GM12878 (cell line): Measurements from ENCODE around the gene WDHD1. TPM values are rescaled to one million over a fixed set of nuclear protein-coding genes. Genes with fewer than 3 reads are reported as not detected.

ENCODE experiments used
- ATAC-seq: fragments of 200-7000 bp; cut with Tn5 transposase; 3 replicates; pipeline ENCODE4 v1.9.1; 2020; ENCODE audit warnings: mild to moderate bottlenecking, moderate library complexity
- BruUV-seq: library from RNA; stranded (reverse); fragments of 400-500 nt; replicated peaks from 2 replicates; lab custom pipeline; 2021; lab: Mats Ljungman, UMichigan
- CTCF ChIA-PET: fragments of 300-600 bp; sonication (Branson Sonifier 250); formaldehyde crosslinking; extraction: SDS; loops from one replicate; lab custom pipeline; 2021; ENCODE audit warnings: inconsistent platforms; lab: Yijun Ruan, JAX
- POLR2A ChIA-PET: fragments of 350-600 bp; formaldehyde crosslinking; extraction: SDS; loops from one replicate; lab custom pipeline; 2021; ENCODE audit warnings: inconsistent platforms; lab: Charles Lee
- RAD21 ChIA-PET: fragments of 300-600 bp; sonication (Branson Sonifier 250); formaldehyde crosslinking; loops from one replicate; lab custom pipeline; 2023; ENCODE audit warnings: antibody characterized with exemption; ENCODE audit not compliant: unreplicated experiment; lab: Charles Lee
- SMC1A ChIA-PET: fragments of 300-600 bp; sonication (Branson Sonifier 250); formaldehyde crosslinking; loops from one replicate; lab custom pipeline; 2023; ENCODE audit not compliant: unreplicated experiment, uncharacterized antibody; lab: Charles Lee
- DNase-seq: peaks from one replicate; pipeline ENCODE4 v3.0.0-alpha.2; 2011; ENCODE audit warnings: low read depth, low spot score
- FAIRE-seq: peaks from 3 replicates; lab custom pipeline; 2011; peaks lifted over from hg19 to GRCh38; lab: Jason Lieb, UNC
- H2AFZ ChIP-seq: 2 replicates; pipeline ENCODE4 v1.6.0; 2011; ENCODE audit warnings: low read depth, low read length, control low read depth; ENCODE audit not compliant: control insufficient read depth
- H3K27ac ChIP-seq: 2 replicates; pipeline ENCODE4 v1.5.1; 2011; ENCODE audit warnings: control low read depth; ENCODE audit not compliant: control insufficient read depth, insufficient read depth
- H3K27me3 ChIP-seq, 2 experiments: replicated peaks in 1 of 2; 2 replicates each; pipeline versions ENCODE4 v1.6.0 to v1.6.1; 2011; ENCODE audit warnings: low read length in 1 of 2; ENCODE audit not compliant: control insufficient read depth in 2 of 2, insufficient read depth in 2 of 2
- H3K36me3 ChIP-seq, 2 experiments: 2 replicates each; pipeline ENCODE4 v1.5.1; 2011; ENCODE audit warnings: low read length in 1 of 2; ENCODE audit not compliant: control insufficient read depth in 2 of 2, insufficient read depth in 2 of 2
- H3K4me1 ChIP-seq: 2 replicates; pipeline ENCODE4 v1.6.1; 2011; ENCODE audit warnings: mild to moderate bottlenecking, low read length, moderate library complexity, mixed read lengths; ENCODE audit not compliant: control insufficient read depth, insufficient read depth
- H3K4me2 ChIP-seq: 2 replicates; pipeline ENCODE4 v1.6.0; 2011; ENCODE audit warnings: control low read depth; ENCODE audit not compliant: control insufficient read depth, insufficient read depth
- H3K4me3 ChIP-seq: fragments of 200-600 bp; sonication (generic); 2 replicates; pipeline ENCODE4 v1.5.1; 2016
- H3K79me2 ChIP-seq: 2 replicates; pipeline ENCODE4 v1.6.0; 2011; ENCODE audit warnings: low read length; ENCODE audit not compliant: control insufficient read depth, insufficient read depth
- H3K9ac ChIP-seq: 2 replicates; pipeline ENCODE4 v1.8.0; 2011; ENCODE audit warnings: low read length, control low read depth, mixed read lengths; ENCODE audit not compliant: control insufficient read depth, insufficient read depth
- H3K9me3 ChIP-seq: replicated peaks from 3 replicates; pipeline ENCODE4 v1.5.1; 2011; ENCODE audit warnings: mild to moderate bottlenecking, low read length; ENCODE audit not compliant: control insufficient read depth, insufficient read depth
- H4K20me1 ChIP-seq: 2 replicates; pipeline ENCODE4 v1.6.0; 2011; ENCODE audit not compliant: control insufficient read depth, insufficient read depth
- CHD2 ChIP-seq: IDR thresholded peaks from 2 replicates; pipeline ENCODE4 v1.6.1; 2011; ENCODE audit warnings: low read depth, low read length, improper control_type of control experiment, borderline replicate concordance
- EGR1 ChIP-seq, 2 experiments: IDR thresholded peaks; 1 replicate in 1 of 2; 2 replicates in 1 of 2; pipeline ENCODE4 v1.6.1; 2011 to 2012; ENCODE audit warnings: low read depth in 2 of 2, low read length in 2 of 2, borderline replicate concordance in 1 of 2, mild to moderate bottlenecking in 1 of 2, moderate library complexity in 1 of 2
- HCFC1 ChIP-seq: fragments of 150-350 bp; IDR thresholded peaks from 2 replicates; pipeline ENCODE4 v1.6.1; 2014; ENCODE audit warnings: low read length
- KLF5 ChIP-seq: fragments of 450-650 bp; IDR thresholded peaks from 2 replicates; pipeline ENCODE4 v1.6.1; 2014; ENCODE audit warnings: mild to moderate bottlenecking; ENCODE audit not compliant: partially characterized antibody
- MEF2A ChIP-seq: IDR thresholded peaks from 2 replicates; pipeline ENCODE4 v1.6.1; 2011; ENCODE audit warnings: low read depth, mild to moderate bottlenecking, low read length, moderate library complexity; ENCODE audit not compliant: insufficient read depth
- RUNX3 ChIP-seq: IDR thresholded peaks from 2 replicates; pipeline ENCODE4 v1.6.1; 2012; ENCODE audit warnings: low read length, inconsistent platforms
- SMAD5 ChIP-seq: IDR thresholded peaks from 2 replicates; pipeline ENCODE4 v1.6.1; 2016; ENCODE audit warnings: antibody characterized with exemption, low read depth
- SMARCA5 ChIP-seq: fragments of 450-650 bp; IDR thresholded peaks from 2 replicates; pipeline ENCODE4 v1.6.1; 2017; ENCODE audit warnings: mild to moderate bottlenecking
- YBX1 ChIP-seq: fragments of 450-650 bp; IDR thresholded peaks from 2 replicates; pipeline ENCODE4 v1.6.1; 2016; ENCODE audit warnings: antibody characterized with exemption
- ZNF622 ChIP-seq: fragments of 450-650 bp; IDR thresholded peaks from 2 replicates; pipeline ENCODE4 v1.6.1; 2017; ENCODE audit warnings: mild to moderate bottlenecking, inconsistent platforms
- ZSCAN29 ChIP-seq: fragments of 450-650 bp; IDR thresholded peaks from 2 replicates; pipeline ENCODE4 v1.6.1; 2017; ENCODE audit warnings: mild to moderate bottlenecking, moderate library complexity
- WGBS: methylation state at CpG from one replicate; pipeline ENCODE4 v1.1.6; 2016; ENCODE audit warnings: low lambda C conversion rate; ENCODE audit not compliant: insufficient replicate concordance, insufficient coverage; ENCODE audit errors: missing lambda C conversion rate; 5-methylcytosine and 5-hydroxymethylcytosine counted together
- in situ Hi-C: fragments of 300-500 bp; cut with MboI; formaldehyde crosslinking; loops from 9 replicates; pipeline ENCODE4 v1.14.3; 2018; ENCODE audit warnings: mixed read lengths
- intact Hi-C: fragments of 100-400 bp; cut with micrococcal nuclease; formaldehyde crosslinking; loops from one replicate; pipeline ENCODE4 v1.14.2; 2022; ENCODE audit not compliant: unreplicated experiment
- polyA plus RNA-seq, 11 experiments: library from polyadenylated mRNA; depleted of rRNA in 4 of 11; unstranded in 6 of 11; stranded (reverse) in 5 of 11; fragments of >200 nt; fragmentation: Nextera tagmentation in 4 of 11; fragmentation: Illumina TruSeq in 1 of 11; extraction: Ambion mirVana in 4 of 11; extraction: Trizol in 1 of 11; gene quantifications; 1 replicate in 1 of 11; 2 replicates in 10 of 11; pipeline versions ENCODE4 v1.2.1 to v1.2.3, GENCODE V29; 2011 to 2016; ENCODE audit warnings: inconsistent platforms in 2 of 11, missing spikeins in 2 of 11, low read depth in 1 of 11
- total RNA-seq, 4 experiments: library from RNA; depleted of rRNA in 3 of 4; stranded (reverse); fragments of >200 nt in 3 of 4; fragmentation: Illumina TruSeq in 1 of 4; extraction: Trizol in 1 of 4; gene quantifications; 2 replicates each; pipeline versions ENCODE4 v1.2.1 to v1.2.3, GENCODE V29; 2013 to 2021
- TF ChIP-seq, protein P1 (sequence below): IDR thresholded peaks from 2 replicates; pipeline ENCODE4 v1.6.1; 2012; ENCODE audit warnings: low read length, inconsistent platforms
- TF ChIP-seq, protein P2 (sequence below): IDR thresholded peaks from 2 replicates; pipeline ENCODE4 v1.6.1; 2011; ENCODE audit warnings: borderline replicate concordance, low read depth, mild to moderate bottlenecking, moderate library complexity, low read length; ENCODE audit not compliant: insufficient read depth, poor library complexity, severe bottlenecking

Gene WDHD1
- total and polyA plus RNA-seq, 10 of the 15 experiments (the other 5 are each of a cell fraction or from before 2014, with no cell fraction given): 11.3 to 50.5 (median 32.6) TPM

DNA sequence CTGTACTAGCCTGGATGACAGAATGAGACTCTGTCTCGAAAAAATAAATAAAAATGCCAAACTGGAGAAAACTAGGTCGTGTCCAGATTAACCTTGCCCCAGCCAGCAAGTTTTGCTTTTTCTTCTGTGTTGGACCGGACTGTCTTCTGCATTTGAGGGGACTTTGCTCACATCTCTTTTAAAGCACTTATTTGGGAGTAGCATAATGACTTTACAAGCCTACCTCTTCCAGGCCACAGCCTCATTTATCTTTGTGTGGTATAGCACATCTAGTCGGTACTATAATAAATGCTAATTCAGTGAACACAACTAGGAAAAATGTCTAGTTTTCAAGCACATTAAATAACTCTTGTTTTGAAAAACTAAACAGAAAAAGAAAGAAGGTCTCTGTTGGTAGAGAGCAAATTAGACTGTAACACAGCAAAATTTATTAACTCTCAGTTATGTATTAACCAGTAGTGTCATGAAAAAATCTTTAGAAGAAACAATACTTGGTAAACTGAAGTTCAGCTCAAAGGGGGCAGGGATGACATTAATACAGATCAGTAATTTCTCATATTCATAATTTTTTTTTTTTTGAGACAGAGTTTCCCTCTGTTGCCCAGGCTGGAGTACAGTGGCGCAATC lies 52.0 kb downstream of the WDHD1 start:
- no peak for TF ChIP-seq SMAD5
- no peak for TF ChIP-seq ZNF622
- TF ChIP-seq SMARCA5: no peak
- TF ChIP-seq MEF2A: no peak
- TF ChIP-seq, protein P1, sequence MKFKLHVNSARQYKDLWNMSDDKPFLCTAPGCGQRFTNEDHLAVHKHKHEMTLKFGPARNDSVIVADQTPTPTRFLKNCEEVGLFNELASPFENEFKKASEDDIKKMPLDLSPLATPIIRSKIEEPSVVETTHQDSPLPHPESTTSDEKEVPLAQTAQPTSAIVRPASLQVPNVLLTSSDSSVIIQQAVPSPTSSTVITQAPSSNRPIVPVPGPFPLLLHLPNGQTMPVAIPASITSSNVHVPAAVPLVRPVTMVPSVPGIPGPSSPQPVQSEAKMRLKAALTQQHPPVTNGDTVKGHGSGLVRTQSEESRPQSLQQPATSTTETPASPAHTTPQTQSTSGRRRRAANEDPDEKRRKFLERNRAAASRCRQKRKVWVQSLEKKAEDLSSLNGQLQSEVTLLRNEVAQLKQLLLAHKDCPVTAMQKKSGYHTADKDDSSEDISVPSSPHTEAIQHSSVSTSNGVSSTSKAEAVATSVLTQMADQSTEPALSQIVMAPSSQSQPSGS: no peak
- TF ChIP-seq RUNX3: no peak
- in situ Hi-C loops (no loop called here), intact Hi-C loops (no loop called here)
- no peaks in the 10 kb centered on the region; a peak in 2 of 4 replicates for H3K36me3 ChIP-seq
- no peak for DNase-seq
- BruUV-seq: no TSS peak
- H3K27ac ChIP-seq: no peak overlapping the region
- WGBS: 77% methylated on average over 5 of the region's 5 CpGs
- no peaks in the 10 kb centered on the region for H3K79me2 ChIP-seq
- H3K4me2 ChIP-seq: no peak overlapping the region
- ChIA-PET SMC1A (interaction anchor here (1.0 kb wide), 1 partner anchor 20 kb away, joined by 3 read pairs; no protein-coding TSS in a partner anchor), RAD21 (no interaction called here), CTCF (interaction anchor here (0.7 kb wide), 1 partner anchor 59 kb away, joined by 3 read pairs; no protein-coding TSS in a partner anchor), POLR2A (no interaction called here)
- no peak overlapping the region for H3K9ac ChIP-seq
- FAIRE-seq: no peak
- no peaks in the 10 kb centered on the region for H3K27me3 ChIP-seq
- H2AFZ ChIP-seq: no peak overlapping the region
- no peak overlapping the region for H3K4me3 ChIP-seq
- no peaks in the 10 kb centered on the region for H4K20me1 ChIP-seq
- no peaks in the 10 kb centered on the region for H3K9me3 ChIP-seq
- ATAC-seq: no peak
- H3K4me1 ChIP-seq: no peaks in the 10 kb centered on the region

DNA sequence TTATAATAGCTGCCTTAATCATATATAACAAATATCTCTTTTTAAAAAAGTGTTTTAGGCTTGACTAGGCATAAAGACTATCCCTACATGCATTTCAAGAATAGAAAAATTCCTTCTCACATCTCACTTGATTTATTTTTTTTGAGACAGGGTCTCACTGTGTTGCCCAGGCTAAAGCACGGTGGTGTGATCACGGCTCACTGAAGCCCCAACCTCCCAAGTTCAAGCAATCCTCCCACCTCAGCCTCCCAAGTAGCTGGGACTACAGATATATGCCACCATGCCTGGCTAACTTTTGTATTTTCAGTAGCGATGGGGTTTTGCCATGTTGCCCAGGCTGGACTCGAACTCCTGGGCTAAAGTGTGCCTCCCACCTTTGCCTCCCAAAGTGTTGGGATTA lies 59.4 kb downstream of the WDHD1 start:
- CTCF ChIA-PET: interaction anchor here (0.6 to 1.2 kb wide), 2 partner anchors 11 to 190 kb away, joined by 3 read pairs; no protein-coding TSS in a partner anchor
- no peak for TF ChIP-seq CHD2
- no peak for TF ChIP-seq HCFC1
- TF ChIP-seq YBX1: no peak
- TF ChIP-seq, protein P1: no peak
- TF ChIP-seq, protein P2, sequence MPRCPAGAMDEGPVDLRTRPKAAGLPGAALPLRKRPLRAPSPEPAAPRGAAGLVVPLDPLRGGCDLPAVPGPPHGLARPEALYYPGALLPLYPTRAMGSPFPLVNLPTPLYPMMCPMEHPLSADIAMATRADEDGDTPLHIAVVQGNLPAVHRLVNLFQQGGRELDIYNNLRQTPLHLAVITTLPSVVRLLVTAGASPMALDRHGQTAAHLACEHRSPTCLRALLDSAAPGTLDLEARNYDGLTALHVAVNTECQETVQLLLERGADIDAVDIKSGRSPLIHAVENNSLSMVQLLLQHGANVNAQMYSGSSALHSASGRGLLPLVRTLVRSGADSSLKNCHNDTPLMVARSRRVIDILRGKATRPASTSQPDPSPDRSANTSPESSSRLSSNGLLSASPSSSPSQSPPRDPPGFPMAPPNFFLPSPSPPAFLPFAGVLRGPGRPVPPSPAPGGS: no peak
- TF ChIP-seq EGR1 (IDR thresholded peaks at IDR 0.05; ENCODE audit: borderline replicate concordance in 1 of 2, low read depth in 2 of 2, low read length in 2 of 2): no peak
- TF ChIP-seq ZSCAN29: no peak
- no peak for TF ChIP-seq KLF5

More for the DNA sequence above, 59.4 kb downstream of the WDHD1 start:
- no peak overlapping the region for H3K4me3 ChIP-seq
- H3K79me2 ChIP-seq: no peaks in the 10 kb centered on the region; the same call in 1 of the 2 replicates
- no peaks in the 10 kb centered on the region for H3K27me3 ChIP-seq
- 98% methylated on average over 4 of the region's 4 CpGs for WGBS
- no peak for DNase-seq
- intact Hi-C loops (no loop called here), in situ Hi-C loops (no loop called here)
- H3K4me1 ChIP-seq: no peaks in the 10 kb centered on the region
- H4K20me1 ChIP-seq: no peaks in the 10 kb centered on the region
- no peak for FAIRE-seq
- no peak overlapping the region for H3K9ac ChIP-seq
- POLR2A ChIA-PET: no interaction called here
- no TSS peak for BruUV-seq
- H2AFZ ChIP-seq: no peak overlapping the region
- SMC1A ChIA-PET: interaction anchor here (1.3 kb wide), 1 partner anchor 10 kb away, joined by 4 read pairs; no protein-coding TSS in a partner anchor
- no peaks in the 10 kb centered on the region for H3K9me3 ChIP-seq
- RAD21 ChIA-PET: no interaction called here
- no peak overlapping the region for H3K27ac ChIP-seq
- ATAC-seq: no peak
- no peak overlapping the region for H3K4me2 ChIP-seq
- H3K36me3 ChIP-seq: peaks cover 0 to 8% of the 10 kb centered on the region in 2 experiments
